ENCODE results near the gene RNF157. TPM values are rescaled to one million over a fixed set of nuclear protein-coding genes. Genes with fewer than 3 reads are reported as not detected.

Gene RNF157
- polyA plus RNA-seq, 1 experiment, result 0.50 TPM

DNA sequence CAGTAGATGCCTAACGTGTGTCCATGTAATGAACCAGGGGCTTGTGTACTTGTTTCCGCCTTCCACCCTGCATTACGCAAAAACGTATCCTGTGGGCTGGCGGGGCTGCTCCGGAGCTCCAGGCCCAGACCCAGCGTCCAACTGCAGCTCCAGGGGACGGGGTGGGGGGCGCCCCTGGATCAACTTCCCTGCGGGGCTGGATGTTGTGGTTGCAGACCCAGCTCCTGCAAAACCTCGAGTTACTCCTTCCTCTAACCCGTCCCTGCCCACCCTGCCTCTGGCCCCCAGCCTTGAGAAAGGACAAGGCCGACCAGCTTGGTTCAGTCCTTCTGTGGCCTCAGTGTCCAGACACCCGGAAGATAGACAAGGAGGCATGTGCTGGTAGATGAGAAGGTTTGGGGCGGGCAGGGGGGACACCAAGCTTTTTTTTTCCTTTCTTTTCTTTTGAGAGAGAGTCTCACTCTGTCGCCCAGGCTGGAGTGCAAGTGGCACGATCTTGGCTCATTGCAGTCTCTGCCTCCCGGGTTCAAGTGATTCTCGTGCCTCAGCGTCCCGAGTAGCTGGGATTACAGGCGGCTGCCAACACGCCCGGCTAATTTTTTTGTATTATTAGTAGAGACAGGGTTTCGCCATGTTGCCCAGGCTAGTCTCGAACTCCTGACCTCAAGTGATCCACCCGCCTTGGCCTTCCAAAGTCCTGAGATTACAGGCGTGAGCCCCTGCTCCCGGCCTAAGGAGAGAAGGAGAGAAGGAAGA, 136.0 kb downstream of the RNF157 start:
- TF ChIP-seq, protein P1, sequence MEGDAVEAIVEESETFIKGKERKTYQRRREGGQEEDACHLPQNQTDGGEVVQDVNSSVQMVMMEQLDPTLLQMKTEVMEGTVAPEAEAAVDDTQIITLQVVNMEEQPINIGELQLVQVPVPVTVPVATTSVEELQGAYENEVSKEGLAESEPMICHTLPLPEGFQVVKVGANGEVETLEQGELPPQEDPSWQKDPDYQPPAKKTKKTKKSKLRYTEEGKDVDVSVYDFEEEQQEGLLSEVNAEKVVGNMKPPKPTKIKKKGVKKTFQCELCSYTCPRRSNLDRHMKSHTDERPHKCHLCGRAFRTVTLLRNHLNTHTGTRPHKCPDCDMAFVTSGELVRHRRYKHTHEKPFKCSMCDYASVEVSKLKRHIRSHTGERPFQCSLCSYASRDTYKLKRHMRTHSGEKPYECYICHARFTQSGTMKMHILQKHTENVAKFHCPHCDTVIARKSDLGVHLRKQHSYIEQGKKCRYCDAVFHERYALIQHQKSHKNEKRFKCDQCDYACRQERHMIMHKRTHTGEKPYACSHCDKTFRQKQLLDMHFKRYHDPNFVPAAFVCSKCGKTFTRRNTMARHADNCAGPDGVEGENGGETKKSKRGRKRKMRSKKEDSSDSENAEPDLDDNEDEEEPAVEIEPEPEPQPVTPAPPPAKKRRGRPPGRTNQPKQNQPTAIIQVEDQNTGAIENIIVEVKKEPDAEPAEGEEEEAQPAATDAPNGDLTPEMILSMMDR (IDR thresholded peaks at IDR 0.05; ENCODE audit: insufficient read depth, low read depth, low read length), result no peak
- POLR2A ChIA-PET, result interaction anchor here (0.7 kb wide), 1 partner anchor 54 kb away, joined by 3 read pairs; no protein-coding TSS in a partner anchor
- peaks cover 13% of the 10 kb centered on the region for H3K36me3 ChIP-seq (ENCODE audit: control insufficient read depth, insufficient read depth, low read length)
- peak overlapping the region; percentile 98 for H3K4me3 ChIP-seq (ENCODE audit: low read depth, low read length)
- H3K27me3 ChIP-seq (ENCODE audit: control insufficient read depth, insufficient read depth, low read length), result no peaks in the 10 kb centered on the region
- CTCF ChIA-PET, result interaction anchor here (0.9 to 3.6 kb wide), 9 partner anchors 11 to 200 kb away, joined by 3 to 15 read pairs (median 4); no protein-coding TSS in a partner anchor
- DNase-seq (ENCODE audit: low read depth), result no peak

GRCh38 chr17:76103274-76104139, 136.8 kb downstream of the RNF157 start, which contains the start of gene EXOC7:
Gene EXOC7 (minus strand): TSS chr17:76103787. CDS start chr17:76103692, 95 bp downstream.
- ChIA-PET POLR2A (no interaction called here), CTCF (interaction anchor here (0.6 to 3.6 kb wide), 12 partner anchors 10 to 200 kb away, joined by 3 to 15 read pairs (median 3); partner anchors contain the start of gene ZACN)
- H3K36me3 ChIP-seq (ENCODE audit: control insufficient read depth, insufficient read depth, low read length), result peaks cover 13% of the 10 kb centered on the region
- no peaks in the 10 kb centered on the region for H3K27me3 ChIP-seq (ENCODE audit: control insufficient read depth, insufficient read depth, low read length)
- TF ChIP-seq, protein P1 (IDR thresholded peaks at IDR 0.05; ENCODE audit: insufficient read depth, low read depth, low read length), result peak; percentile 24; the same call in 1 of the 2 replicates
- DNase-seq (ENCODE audit: low read depth), result peak; percentile 39
- peak within 1 kb of the TSS; percentile 98 for H3K4me3 ChIP-seq (ENCODE audit: low read depth, low read length)

GRCh38 chr17:76102944-76103273, 137.4 kb downstream of the RNF157 start:
- DNase-seq (ENCODE audit: low read depth), result no peak

GRCh38 chr17:76097716-76098295, 142.5 kb downstream of the RNF157 start:
- CTCF ChIA-PET, result no interaction called here
- peaks cover 38% of the 10 kb centered on the region for H3K36me3 ChIP-seq (ENCODE audit: control insufficient read depth, insufficient read depth, low read length)
- no peak overlapping the region for H3K4me3 ChIP-seq (ENCODE audit: low read depth, low read length)
- H3K27me3 ChIP-seq (ENCODE audit: control insufficient read depth, insufficient read depth, low read length), result no peaks in the 10 kb centered on the region
- no peak for DNase-seq (ENCODE audit: low read depth)
- TF ChIP-seq, protein P1 (IDR thresholded peaks at IDR 0.05; ENCODE audit: insufficient read depth, low read depth, low read length), result no peak
- POLR2A ChIA-PET, result no interaction called here

More at GRCh38 chr17:76102944-76103273, 137.4 kb downstream of the RNF157 start:
- POLR2A ChIA-PET, result interaction anchor here (0.6 kb wide), 1 partner anchor 295 kb away, joined by 3 read pairs; no protein-coding TSS in a partner anchor
- Histone ChIP-seq H3K27me3 (ENCODE audit: control insufficient read depth, insufficient read depth, low read length) (no peaks in the 10 kb centered on the region), H3K4me3 (ENCODE audit: low read depth, low read length) (peak overlapping the region; percentile 98), H3K36me3 (ENCODE audit: control insufficient read depth, insufficient read depth, low read length) (peaks cover 14% of the 10 kb centered on the region)
- CTCF ChIA-PET, result interaction anchor here (0.6 to 3.6 kb wide), 5 partner anchors 9 to 177 kb away, joined by 3 to 15 read pairs (median 3); partner anchors contain the start of gene ZACN
- TF ChIP-seq, protein P1 (IDR thresholded peaks at IDR 0.05; ENCODE audit: insufficient read depth, low read depth, low read length), result no peak
